ENCODE data around the gene DCST1. TPM values are rescaled to one million over a fixed set of nuclear protein-coding genes. Genes with fewer than 3 reads are reported as not detected.

The DCST1 gene
- total RNA-seq, 2 donors from 2014 or later = 0.34 TPM; not detected in 1

DNA sequence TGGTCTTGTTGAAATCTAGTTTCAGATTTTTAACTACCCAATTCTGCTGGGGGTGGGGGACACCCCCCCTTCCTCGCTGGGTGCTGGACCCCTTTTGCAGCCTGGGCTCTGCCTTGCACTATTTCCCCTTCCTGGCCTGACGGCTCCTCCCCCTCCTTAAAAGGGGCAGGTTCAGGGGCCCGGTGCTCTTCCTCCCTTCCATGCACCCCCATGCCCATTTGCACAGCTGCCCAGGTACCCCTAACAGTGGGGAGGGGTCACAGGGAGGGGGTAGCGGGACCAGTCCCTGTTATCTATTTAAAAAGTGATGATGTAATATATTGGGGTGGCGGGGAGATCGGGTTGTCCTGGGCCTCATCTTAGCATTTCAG lies 15.7 kb upstream of the DCST1 start:
- DNase-seq (ENCODE audit: low spot score in 2 of 2) = no peak
- Mint-ChIP-seq H3K27ac (peak overlapping the region; percentile 44 to 55), H3K36me3 (peaks cover 10 to 12% of the 10 kb centered on the region in 2 donors), H3K9me3 (no peaks in the 10 kb centered on the region)
- no peak for ATAC-seq

GRCh38 chr1:155018617-155019348 lies 14.8 kb upstream of the DCST1 start:
- Mint-ChIP-seq H3K9me3 (no peaks in the 10 kb centered on the region), H3K27ac (peak overlapping the region; percentile 53 to 76), H3K36me3 (peaks cover 7 to 10% of the 10 kb centered on the region in 2 donors)
- ATAC-seq (no peak), DNase-seq (ENCODE audit: low spot score in 2 of 2) (no peak)

- peak overlapping the region; percentile 32 to 76 for H3K27ac Mint-ChIP-seq
- peaks cover 7 to 10% of the 10 kb centered on the region in 2 donors for H3K36me3 Mint-ChIP-seq
- ATAC-seq (no peak), DNase-seq (ENCODE audit: low spot score in 2 of 2) (no peak)
- no peaks in the 10 kb centered on the region for H3K9me3 Mint-ChIP-seq
These were observed 14.0 kb upstream of the DCST1 start for GRCh38 chr1:155019377-155020245.

- H3K27ac Mint-ChIP-seq = peak overlapping the region in 1 of 2 donors; percentile 54
- ATAC-seq (peak in 1 of 2 donors; percentile 15), DNase-seq (ENCODE audit: low spot score in 2 of 2) (no peak)
- peaks cover 7 to 10% of the 10 kb centered on the region in 2 donors for H3K36me3 Mint-ChIP-seq
- H3K9me3 Mint-ChIP-seq = no peaks in the 10 kb centered on the region
These were observed 11.3 kb upstream of the DCST1 start for GRCh38 chr1:155022136-155022926.

- DNase-seq (ENCODE audit: low spot score in 2 of 2) (no peak), ATAC-seq (no peak)
- H3K9me3 Mint-ChIP-seq = no peaks in the 10 kb centered on the region
- H3K36me3 Mint-ChIP-seq = peaks cover 7 to 10% of the 10 kb centered on the region in 2 donors
- H3K27ac Mint-ChIP-seq = peak overlapping the region; percentile 34 to 54
These were observed 10.7 kb upstream of the DCST1 start for GRCh38 chr1:155022927-155023236.

GRCh38 chr1:155023627-155024026 lies 10.0 kb upstream of the DCST1 start:
- Mint-ChIP-seq H3K27ac (peak overlapping the region in 1 of 2 donors; percentile 54), H3K9me3 (no peaks in the 10 kb centered on the region), H3K36me3 (peaks cover 7 to 10% of the 10 kb centered on the region in 2 donors)
- DNase-seq (ENCODE audit: low spot score in 2 of 2) = no peak
- ATAC-seq = peak; percentile 11 to 25

DNA sequence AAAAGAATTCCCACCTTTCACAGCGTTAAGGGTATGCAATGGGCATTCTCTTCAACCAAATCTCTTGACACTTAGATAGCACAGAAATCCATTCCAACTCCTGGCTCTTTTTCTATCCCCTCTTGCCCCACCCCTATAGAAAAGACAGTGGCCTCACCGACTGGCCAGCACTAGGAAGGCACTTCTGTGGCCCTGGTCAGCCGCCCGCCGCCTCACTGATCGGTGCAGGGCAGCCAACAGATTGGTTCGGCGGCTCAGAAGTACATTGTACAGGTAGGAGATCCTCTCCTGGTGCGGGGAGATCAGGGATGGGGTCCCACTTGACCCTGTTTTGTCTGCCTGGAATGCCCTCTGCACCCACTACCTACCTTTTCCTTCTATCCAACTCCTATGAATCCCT lies 9.3 kb upstream of the DCST1 start:
- Mint-ChIP-seq H3K36me3 (peaks cover 5% of the 10 kb centered on the region in 2 donors), H3K27ac (peak overlapping the region in 1 of 2 donors; percentile 30), H3K9me3 (no peaks in the 10 kb centered on the region)
- ATAC-seq (no peak), DNase-seq (ENCODE audit: low spot score in 2 of 2) (no peak)

- Mint-ChIP-seq H3K36me3 (no peaks in the 10 kb centered on the region), H3K27ac (no peak overlapping the region), H3K9me3 (no peaks in the 10 kb centered on the region)
- ATAC-seq (no peak), DNase-seq (ENCODE audit: low spot score in 2 of 2) (no peak)
These were observed 7.5 kb upstream of the DCST1 start for GRCh38 chr1:155026154-155026553.

DNA sequence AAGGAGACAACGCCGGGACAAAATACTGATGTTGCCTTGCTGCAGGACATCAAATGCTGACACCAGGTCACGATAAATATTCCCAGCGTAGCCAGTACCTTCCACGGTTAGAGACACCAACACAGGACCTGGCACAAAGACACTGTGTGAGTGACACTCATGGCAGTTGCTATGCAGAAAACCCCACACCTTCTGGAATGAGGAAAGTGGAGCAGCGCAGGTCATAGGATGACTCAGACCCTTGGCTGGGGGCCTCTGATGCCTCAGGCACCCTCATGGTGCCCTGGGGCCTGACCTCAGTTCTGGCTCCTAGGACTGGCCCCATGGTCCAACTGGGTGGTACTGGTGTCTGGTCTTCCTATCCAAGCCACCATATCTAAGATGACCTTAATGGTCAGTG lies 7.0 kb upstream of the DCST1 start:
- no peaks in the 10 kb centered on the region for H3K36me3 Mint-ChIP-seq
- no peak overlapping the region for H3K27ac Mint-ChIP-seq
- DNase-seq (ENCODE audit: low spot score in 2 of 2) (no peak), ATAC-seq (peak; percentile 41 to 48)
- H3K9me3 Mint-ChIP-seq = no peaks in the 10 kb centered on the region

GRCh38 chr1:155029513-155030242 lies 3.9 kb upstream of the DCST1 start:
- DNase-seq (ENCODE audit: low spot score in 2 of 2) (no peak), ATAC-seq (no peak)
- Mint-ChIP-seq H3K27ac (no peak overlapping the region), H3K36me3 (no peaks in the 10 kb centered on the region), H3K9me3 (no peaks in the 10 kb centered on the region)

DNA sequence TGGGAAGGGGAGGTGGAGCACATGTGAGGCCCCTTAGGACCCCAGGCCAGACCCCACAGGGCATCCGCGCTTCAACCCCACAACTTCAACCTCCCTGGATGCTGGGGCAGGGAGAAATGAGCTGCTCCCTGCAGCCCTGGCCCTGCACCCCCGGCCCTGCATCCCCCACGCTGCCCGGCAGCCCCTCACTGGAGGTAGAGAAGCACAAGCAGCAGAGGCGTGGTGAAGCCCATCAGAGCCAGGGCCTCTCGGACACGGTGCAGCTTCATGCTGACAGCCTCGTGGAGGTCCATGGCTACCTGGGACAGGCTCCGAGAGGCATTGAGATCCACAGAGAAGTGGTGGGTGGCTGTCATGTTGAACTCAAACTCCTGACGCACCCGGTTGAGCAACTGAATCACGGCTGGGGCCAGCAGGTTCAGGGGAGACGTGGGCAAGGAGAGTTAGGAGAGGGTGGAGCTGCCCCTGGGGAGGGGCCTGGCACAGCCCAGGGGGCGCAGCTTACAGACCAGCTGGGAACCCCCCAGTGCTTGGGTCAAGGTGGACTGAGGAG lies 3.3 kb upstream of the DCST1 start:
- DNase-seq (ENCODE audit: low spot score in 2 of 2) = no peak
- H3K36me3 Mint-ChIP-seq = no peaks in the 10 kb centered on the region
- no peak for ATAC-seq
- no peaks in the 10 kb centered on the region for H3K9me3 Mint-ChIP-seq
- no peak overlapping the region for H3K27ac Mint-ChIP-seq

DNA sequence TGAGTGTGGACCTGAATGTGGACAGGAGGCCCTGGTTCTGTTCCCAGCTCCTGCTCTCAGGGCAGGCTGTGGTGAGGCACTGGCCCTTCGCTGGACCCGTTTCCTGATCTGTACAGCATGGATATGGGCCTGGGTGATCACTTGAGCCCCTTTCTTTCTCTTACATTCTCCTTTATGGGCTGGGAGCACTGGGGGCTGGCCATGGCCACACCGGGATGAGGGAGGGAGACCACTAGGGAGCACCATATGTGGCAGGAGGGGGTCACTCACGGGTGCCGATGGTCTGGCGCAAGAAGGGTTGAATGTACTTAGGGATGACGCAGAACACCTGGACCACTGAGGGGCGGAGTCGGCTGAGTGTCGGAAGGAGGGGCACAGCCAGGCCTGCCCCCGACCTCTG lies 2.7 kb upstream of the DCST1 start:
- Mint-ChIP-seq H3K27ac (no peak overlapping the region), H3K9me3 (no peaks in the 10 kb centered on the region), H3K36me3 (no peaks in the 10 kb centered on the region)
- DNase-seq (ENCODE audit: low spot score in 2 of 2) = no peak
- no peak for ATAC-seq

- H3K36me3 Mint-ChIP-seq = no peaks in the 10 kb centered on the region
- H3K27ac Mint-ChIP-seq = no peak overlapping the region
- ATAC-seq (no peak), DNase-seq (ENCODE audit: low spot score in 2 of 2) (no peak)
- no peaks in the 10 kb centered on the region for H3K9me3 Mint-ChIP-seq
These were observed 738 bp upstream of the DCST1 start for GRCh38 chr1:155032886-155033285.

GRCh38 chr1:155034318-155035208 lies 939 bp downstream of the DCST1 start:
- ATAC-seq (no peak), DNase-seq (ENCODE audit: low spot score in 2 of 2) (no peak)
- Mint-ChIP-seq H3K9me3 (no peaks in the 10 kb centered on the region), H3K36me3 (no peaks in the 10 kb centered on the region), H3K27ac (no peak overlapping the region)

DNA sequence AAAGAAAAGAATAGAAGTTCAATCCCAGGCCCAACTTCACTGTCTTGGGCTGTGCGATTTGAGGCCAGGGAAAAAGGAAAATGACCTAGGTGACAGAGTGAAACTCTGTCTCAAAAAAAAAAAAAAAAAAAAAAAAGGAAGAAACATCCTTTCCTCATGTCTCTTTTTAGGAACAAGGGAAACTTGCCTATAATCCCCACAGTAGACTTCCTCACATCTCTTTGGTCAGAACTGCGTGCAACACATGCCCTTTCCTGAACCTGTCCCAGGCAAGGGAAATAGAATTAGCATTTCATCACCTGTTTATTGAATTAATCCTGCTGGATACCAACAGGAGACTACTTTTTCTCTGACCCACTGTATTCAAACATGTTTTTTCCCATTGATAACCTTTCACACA lies 2.3 kb downstream of the DCST1 start:
- ATAC-seq (no peak), DNase-seq (ENCODE audit: low spot score in 2 of 2) (no peak)
- no peaks in the 10 kb centered on the region for H3K9me3 Mint-ChIP-seq
- H3K36me3 Mint-ChIP-seq = no peaks in the 10 kb centered on the region
- no peak overlapping the region for H3K27ac Mint-ChIP-seq

Measured in activated naive CD4-positive, alpha-beta T cell treated with anti-CD3 and anti-CD28 coated beads, Interleukin-2, amount 50 U/mL, for 72 hours (primary cell).